Endometrial microvascular endothelial cells (primary cell): ENCODE data around the gene SLC26A2. TPM values are rescaled to one million over a fixed set of nuclear protein-coding genes. Genes with fewer than 3 reads are reported as not detected.
"Not testable (repeated sequence)": the region's sequence is repeated elsewhere in the genome, so short reads cannot be mapped to it uniquely, and the experiment has no call there.

Experiments used
- in situ Hi-C: cut with HindIII; loops from 2 replicates; pipeline ENCODE4 v1.10.0; 2017; ENCODE audit warnings: low sequenced_read_pairs, low pct_unique_long_range_greater_than_20kb; ENCODE audit errors: inconsistent ontology term
- total RNA-seq: library from RNA; depleted of rRNA; stranded (reverse); fragments of >200 nt; gene quantifications from one replicate; pipeline ENCODE4 v1.2.3, GENCODE V29; 2015; ENCODE audit errors: inconsistent ontology term

SLC26A2 gene
- total RNA-seq, 1 donor from 2014 or later = 35.8 TPM

GRCh38 chr5:150021491-150022157 is 61.1 kb downstream of the SLC26A2 start:
- in situ Hi-C loops = no loop called here

DNA sequence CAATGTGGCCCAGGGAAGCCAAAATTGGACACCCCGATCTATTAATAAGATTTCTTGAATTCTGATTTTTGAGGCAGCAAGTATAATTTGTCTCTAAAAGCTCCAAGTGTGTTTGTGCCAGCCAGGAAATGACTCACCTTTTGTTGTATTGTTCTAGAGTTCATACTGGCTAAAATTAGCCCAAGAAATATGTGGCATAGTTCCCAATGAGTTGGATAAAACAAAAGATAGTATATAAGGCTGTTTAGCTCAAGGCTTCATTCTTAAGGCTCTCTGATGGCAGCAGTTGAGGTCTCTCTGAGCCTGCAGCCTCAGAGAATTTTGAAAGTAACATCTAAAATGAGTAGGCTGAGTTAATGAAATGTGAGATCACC is 61.6 kb downstream of the SLC26A2 start:
- in situ Hi-C loops = no loop called here

- in situ Hi-C loops = no loop called here
These were observed 62.1 kb downstream of the SLC26A2 start for GRCh38 chr5:150022681-150023080.

GRCh38 chr5:150023136-150023535 is 62.6 kb downstream of the SLC26A2 start:
- in situ Hi-C loops = no loop called here

DNA sequence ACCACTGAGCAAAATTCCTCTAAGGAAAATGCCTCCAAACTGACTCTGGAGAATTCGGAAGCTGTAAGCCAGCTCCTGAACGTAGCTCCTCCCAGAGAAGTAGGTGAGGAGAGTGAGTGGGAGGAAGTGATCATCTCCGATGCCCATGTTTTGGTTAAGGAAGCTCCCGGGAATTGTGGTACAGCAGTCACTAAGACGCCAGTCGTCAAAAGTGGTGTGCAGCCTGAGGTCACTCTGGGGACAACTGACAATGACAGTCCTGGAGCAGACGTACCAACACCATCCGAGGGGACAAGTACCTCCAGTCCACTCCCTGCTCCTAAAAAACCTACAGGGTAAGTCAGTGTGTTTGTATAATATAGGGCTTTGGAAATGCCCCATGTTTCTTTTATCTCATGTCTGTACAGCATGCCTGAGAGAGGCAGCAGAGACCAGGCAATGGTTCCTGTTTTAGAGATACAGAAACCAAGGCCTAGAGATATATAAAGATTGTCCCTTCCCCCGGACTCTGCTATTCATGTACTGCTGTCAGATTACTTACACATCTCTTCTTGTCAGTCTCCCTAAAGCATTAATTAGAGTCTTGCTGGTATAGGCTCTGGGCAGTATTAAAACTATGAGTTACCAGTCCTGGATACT is 63.9 kb downstream of the SLC26A2 start:
- in situ Hi-C loops = no loop called here

DNA sequence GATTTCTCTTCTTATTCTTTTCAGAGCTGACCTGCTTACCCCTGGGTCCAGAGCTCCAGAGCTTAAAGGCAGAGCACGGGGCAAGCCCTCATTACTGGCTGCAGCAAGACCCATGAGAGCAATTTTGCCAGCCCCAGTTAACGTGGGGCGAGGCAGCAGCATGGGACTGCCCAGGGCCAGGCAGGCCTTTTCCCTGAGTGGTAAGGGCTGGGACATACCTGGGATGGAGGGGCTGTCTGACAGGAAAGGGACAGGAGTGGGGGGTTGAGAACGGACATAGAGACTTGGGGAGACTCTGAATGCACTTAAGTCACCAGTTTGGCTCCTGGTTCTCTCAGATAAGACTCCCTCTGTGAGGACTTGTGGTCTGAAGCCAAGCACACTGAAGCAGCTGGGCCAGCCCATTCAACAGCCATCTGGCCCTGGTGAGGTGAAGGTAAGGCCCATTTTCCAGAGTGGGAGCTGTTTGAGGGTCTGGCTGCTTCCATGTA is 66.2 kb downstream of the SLC26A2 start:
- in situ Hi-C loops = no loop called here

DNA sequence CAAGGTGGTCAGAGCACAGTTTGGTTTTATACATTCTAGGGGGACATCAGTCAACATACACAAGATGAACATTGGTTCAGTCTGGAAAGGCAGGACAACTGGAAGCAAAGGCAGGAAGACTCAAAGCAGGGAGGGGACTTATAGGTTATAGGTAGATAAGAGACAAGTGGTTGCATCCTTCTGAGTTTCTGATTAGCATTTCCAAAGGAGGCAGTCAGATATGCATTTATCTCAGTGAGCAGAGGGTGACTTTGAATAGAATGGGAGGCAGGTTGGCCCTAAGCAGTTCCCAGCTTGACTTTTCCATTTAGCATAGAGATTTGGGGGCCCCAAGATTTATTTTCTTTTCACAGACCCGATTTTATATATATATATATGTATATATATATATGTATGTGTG is 67.5 kb downstream of the SLC26A2 start:
- in situ Hi-C loops = not testable (repeated sequence)

GRCh38 chr5:150033334-150033733 is 72.8 kb downstream of the SLC26A2 start:
- in situ Hi-C loops = no loop called here

GRCh38 chr5:150034662-150035061 is 74.1 kb downstream of the SLC26A2 start:
- in situ Hi-C loops = no loop called here

- in situ Hi-C loops = no loop called here
These were observed 74.8 kb downstream of the SLC26A2 start for GRCh38 chr5:150035139-150035895.

DNA sequence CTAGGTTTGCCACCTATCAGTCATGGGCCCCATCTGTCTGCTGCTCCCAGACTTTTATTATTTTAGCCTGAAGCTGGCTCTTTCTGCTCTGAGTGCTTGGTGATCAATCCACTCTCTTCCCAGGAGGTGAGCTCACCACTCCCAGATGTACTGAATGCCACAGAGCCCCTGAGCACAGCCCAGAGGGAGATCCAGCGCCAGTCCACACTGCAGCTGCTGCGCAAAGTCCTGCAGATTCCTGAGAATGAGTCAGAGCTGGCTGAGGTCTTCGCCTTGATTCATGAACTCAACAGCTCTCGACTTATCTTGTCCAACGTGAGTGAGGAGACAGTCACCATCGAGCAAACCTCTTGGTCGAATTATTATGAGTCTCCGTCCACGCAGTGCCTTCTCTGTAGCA is 76.0 kb downstream of the SLC26A2 start:
- in situ Hi-C loops = no loop called here

Other genes with a start within 250 kb of the SLC26A2 start
- 6.7 TPM for gene PPARGC1B, start 230.4 kb upstream of the SLC26A2 start, total RNA-seq
- gene PDE6A, start 16.0 kb upstream of the SLC26A2 start, total RNA-seq = not detected
- gene TIGD6, start 39.9 kb downstream of the SLC26A2 start, total RNA-seq = 1.6 TPM
- 26.0 TPM for gene HMGXB3, start 40.0 kb downstream of the SLC26A2 start, total RNA-seq
- not detected for gene CSF1R, start 125.8 kb downstream of the SLC26A2 start, total RNA-seq
- 2.8 TPM for gene PDGFRB, start 195.1 kb downstream of the SLC26A2 start, total RNA-seq
- gene CDX1, start 206.0 kb downstream of the SLC26A2 start, total RNA-seq = not detected
- gene SLC6A7, start 229.3 kb downstream of the SLC26A2 start, total RNA-seq = not detected